Measurements from ENCODE around the gene ACSL3.

GRCh38 chr2:222897898-222898297 lies 37.1 kb downstream of the ACSL3 start:
- no peak for TF ChIP-seq CTCF (IDR thresholded peaks at IDR 0.05)
- TF ChIP-seq ZFX (IDR thresholded peaks at IDR 0.05; ENCODE audit: borderline replicate concordance), result no peak
